ENCODE measurements around the gene AP3B2. TPM values are rescaled to one million over a fixed set of nuclear protein-coding genes. Genes with fewer than 3 reads are reported as not detected.

Gene AP3B2
- total and polyA plus RNA-seq, 3 donors from 2014 or later = 12.0 to 22.9 (median 15.5) TPM

DNA sequence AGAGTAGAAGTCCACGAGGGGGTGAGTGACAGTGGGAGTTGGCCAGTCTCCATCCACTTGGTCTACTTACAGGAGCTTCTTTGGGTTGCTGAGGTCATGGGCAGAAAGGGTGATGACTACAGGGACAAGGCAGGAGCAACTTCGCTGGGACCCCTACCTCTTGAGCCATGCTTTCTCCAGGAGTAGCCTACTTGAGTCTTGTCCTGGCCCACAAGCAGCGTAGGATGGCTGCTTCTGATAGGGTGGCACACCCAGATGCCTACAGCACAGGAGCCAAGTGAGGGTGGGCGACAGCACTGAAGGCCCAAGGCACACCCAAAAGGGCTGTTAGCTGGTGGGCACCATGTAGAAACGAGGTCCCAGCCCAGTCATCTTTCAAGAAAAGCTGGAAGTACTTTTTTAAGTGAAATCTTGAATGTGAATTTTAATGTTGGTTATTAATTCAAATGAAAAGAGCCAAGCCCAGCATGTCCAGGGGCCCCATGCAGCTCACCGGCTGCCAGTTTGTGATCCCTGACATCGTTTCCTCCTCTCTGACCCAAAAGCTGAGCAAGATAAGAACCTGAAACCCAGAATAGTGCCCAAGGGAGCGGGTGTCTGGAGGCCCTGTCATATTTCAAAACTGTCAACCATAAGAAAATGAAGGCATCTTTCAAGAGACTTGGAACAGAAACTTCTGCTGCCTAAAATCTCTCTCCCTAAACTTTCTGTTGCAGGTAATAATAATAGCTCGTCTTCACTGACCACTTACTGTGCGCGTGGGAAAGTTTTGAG is 60.3 kb downstream of the AP3B2 start:
- Histone ChIP-seq H3K4me3 (no peak overlapping the region), H3K27me3 (no peaks in the 10 kb centered on the region), H3K4me1 (no peaks in the 10 kb centered on the region), H3K36me3 (ENCODE audit: low read depth, missing control alignments) (no peaks in the 10 kb centered on the region), H3K9me3 (no peaks in the 10 kb centered on the region), H3K27ac (no peak overlapping the region)
- TF ChIP-seq, protein P1, sequence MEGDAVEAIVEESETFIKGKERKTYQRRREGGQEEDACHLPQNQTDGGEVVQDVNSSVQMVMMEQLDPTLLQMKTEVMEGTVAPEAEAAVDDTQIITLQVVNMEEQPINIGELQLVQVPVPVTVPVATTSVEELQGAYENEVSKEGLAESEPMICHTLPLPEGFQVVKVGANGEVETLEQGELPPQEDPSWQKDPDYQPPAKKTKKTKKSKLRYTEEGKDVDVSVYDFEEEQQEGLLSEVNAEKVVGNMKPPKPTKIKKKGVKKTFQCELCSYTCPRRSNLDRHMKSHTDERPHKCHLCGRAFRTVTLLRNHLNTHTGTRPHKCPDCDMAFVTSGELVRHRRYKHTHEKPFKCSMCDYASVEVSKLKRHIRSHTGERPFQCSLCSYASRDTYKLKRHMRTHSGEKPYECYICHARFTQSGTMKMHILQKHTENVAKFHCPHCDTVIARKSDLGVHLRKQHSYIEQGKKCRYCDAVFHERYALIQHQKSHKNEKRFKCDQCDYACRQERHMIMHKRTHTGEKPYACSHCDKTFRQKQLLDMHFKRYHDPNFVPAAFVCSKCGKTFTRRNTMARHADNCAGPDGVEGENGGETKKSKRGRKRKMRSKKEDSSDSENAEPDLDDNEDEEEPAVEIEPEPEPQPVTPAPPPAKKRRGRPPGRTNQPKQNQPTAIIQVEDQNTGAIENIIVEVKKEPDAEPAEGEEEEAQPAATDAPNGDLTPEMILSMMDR (IDR thresholded peaks at IDR 0.05) = no peak
- no peak for TF ChIP-seq POLR2A (IDR thresholded peaks at IDR 0.05)
- intact Hi-C loops (cut with DNase I; ENCODE audit: low total_unique reads) = no loop called here
- 57 to 69% methylated on average over 11 of the region's 11 CpGs for WGBS, 2 donors
- DNase-seq = no peak

DNA sequence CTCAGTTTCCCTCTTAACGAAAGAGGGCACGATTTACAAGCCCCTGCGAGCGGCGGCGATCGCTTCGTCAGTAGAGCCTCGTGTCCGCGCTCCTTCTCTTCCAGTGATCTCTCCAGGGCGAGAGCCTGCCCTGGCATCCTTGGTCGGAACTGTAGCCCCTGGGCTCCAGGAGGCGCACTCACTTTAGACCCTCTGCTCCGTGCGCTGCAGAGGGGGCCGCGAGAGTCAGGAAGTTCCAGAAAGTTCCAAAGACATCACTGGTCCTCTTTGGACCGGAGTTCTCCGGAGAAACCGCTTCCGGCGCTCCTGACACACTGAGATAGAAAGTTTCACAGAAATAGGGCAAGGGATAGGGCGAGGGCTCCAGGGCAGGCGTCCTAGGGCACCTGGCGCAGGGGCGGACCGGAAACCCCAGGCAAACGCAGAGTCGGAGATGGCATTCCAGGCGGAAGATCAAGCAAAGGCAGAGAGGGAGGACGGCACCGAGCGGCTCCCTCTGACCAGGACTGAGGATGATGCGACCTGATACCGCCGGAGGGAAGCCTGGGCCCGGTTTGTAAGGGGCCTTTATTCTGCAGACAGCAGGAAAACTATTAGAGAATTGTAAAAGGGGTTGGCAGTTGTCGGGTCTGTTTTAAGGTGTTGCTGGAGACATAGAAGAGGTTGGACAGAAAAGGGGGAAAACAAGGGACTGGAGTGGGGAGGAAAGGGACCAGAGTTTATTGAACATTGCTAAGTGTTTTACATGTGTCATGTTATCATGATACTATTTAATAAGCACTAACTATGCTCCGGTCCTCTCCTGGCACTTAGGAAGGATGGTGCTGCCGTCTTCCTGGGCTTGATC is 61.2 kb downstream of the AP3B2 start:
- TF ChIP-seq, protein P1 (IDR thresholded peaks at IDR 0.05) = no peak
- TF ChIP-seq POLR2A (IDR thresholded peaks at IDR 0.05) = no peak
- Histone ChIP-seq H3K4me3 (peak overlapping the region; percentile 58 to 67), H3K27ac (peak overlapping the region; percentile 64 to 79), H3K9me3 (no peaks in the 10 kb centered on the region), H3K27me3 (no peaks in the 10 kb centered on the region), H3K4me1 (no peaks in the 10 kb centered on the region), H3K36me3 (ENCODE audit: low read depth, missing control alignments) (no peaks in the 10 kb centered on the region)
- WGBS, 2 donors = 14 to 20% methylated on average over 35 to 41 of the region's 41 CpGs
- intact Hi-C loops (cut with DNase I; ENCODE audit: low total_unique reads) = no loop called here
- peak; percentile 33 for DNase-seq

DNA sequence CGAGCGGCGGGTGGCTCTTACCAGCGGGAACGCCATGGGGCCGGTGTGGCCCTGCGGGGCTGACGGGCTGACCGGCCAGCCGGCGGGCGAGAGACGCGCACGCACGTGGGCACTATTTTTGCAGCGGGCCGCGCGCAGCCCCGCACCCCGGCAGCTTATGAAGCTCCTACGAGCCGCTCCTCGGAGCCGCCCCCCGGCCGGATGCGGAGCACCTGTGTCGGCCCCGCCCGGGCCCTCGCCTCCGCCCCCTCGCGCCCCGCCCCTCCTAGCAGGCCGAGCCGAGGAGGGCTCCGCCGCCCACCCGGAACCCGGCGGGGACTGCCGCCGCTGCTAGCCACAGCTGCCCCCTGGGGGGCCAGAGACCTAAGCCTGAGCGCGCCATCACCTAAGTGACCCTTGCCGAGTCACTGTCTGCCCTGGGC is 61.8 kb downstream of the AP3B2 start:
- Histone ChIP-seq H3K36me3 (ENCODE audit: low read depth, missing control alignments) (no peaks in the 10 kb centered on the region), H3K4me1 (no peaks in the 10 kb centered on the region), H3K27ac (peak overlapping the region; percentile 64 to 79), H3K27me3 (no peaks in the 10 kb centered on the region), H3K4me3 (peak overlapping the region; percentile 58 to 67), H3K9me3 (no peaks in the 10 kb centered on the region)
- intact Hi-C loops (cut with DNase I; ENCODE audit: low total_unique reads) = no loop called here
- WGBS, 2 donors = 0% methylated on average over 8 of the region's 49 CpGs; no CpG with 5 or more reads in 1 of the 2 donors
- TF ChIP-seq, protein P1 (IDR thresholded peaks at IDR 0.05) = no peak
- no peak for TF ChIP-seq POLR2A (IDR thresholded peaks at IDR 0.05)
- DNase-seq = peak; percentile 65

DNA sequence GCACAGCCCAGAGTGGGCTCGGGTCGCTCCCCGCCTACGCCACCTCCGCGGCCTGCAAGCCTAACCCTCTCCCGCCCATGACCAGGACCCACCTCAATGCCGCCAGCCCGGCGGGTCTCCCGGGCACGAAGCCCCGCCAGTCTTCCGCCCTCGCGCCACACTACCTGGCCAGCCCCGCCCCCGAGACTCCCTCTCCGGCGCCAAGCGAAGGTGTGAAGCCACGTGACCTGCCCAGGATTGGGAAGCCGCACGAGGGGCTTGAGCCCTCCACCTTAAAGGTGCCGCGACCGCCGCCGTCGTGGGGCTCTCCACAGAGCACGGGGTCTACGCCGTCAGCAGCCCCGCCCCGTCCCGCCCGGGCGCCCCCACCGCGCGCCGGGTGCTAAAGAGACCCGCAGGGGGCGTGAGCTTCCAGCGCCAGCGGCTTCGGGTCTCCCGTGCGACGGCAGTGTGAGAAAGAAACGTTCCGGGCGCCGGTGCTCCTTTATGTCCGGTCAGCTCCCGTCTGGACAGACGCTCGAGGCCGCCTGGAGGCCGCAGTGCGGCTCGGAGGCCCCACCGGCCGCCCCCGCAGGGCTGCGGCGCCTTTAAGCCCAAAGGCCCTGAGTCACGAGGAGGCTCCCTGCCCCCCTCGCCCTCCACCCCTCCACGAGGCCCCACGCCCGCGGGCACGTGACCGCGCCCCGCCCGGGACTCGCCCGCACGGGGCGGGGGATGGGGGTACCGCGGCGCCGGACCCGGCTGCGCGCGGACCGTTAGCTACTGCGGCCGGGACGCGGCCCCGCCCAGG is 62.4 kb downstream of the AP3B2 start, which contains the start of gene CPEB1:
CPEB1 (minus strand) TSS at position 319 of the 790 bp plus-strand sequence. CDS start 18,904 bp downstream, outside the sequence.
- peak within 1 kb of the TSS; percentile 58 to 67 for H3K4me3 ChIP-seq
- H3K9me3 ChIP-seq = no peaks in the 10 kb centered on the region
- 17% methylated on average over 22 of the region's 96 CpGs; no CpG with 5 or more reads in 1 of the 2 donors for WGBS, 2 donors
- TF ChIP-seq, protein P1 (IDR thresholded peaks at IDR 0.05) = no peak
- TF ChIP-seq POLR2A (IDR thresholded peaks at IDR 0.05) = no peak
- no peaks in the 10 kb centered on the region for H3K4me1 ChIP-seq
- DNase-seq = peak; percentile 72
- H3K27ac ChIP-seq = peak within 1 kb of the TSS; percentile 68 to 79
- H3K27me3 ChIP-seq = no peaks in the 10 kb centered on the region
- intact Hi-C loops (cut with DNase I; ENCODE audit: low total_unique reads) = no loop called here
- no peaks in the 10 kb centered on the region for H3K36me3 ChIP-seq (ENCODE audit: low read depth, missing control alignments)

Measured in testis (tissue), 3 donors.